OCI-LY3 (cell line): ENCODE measurements around the gene CASP9.

Experiments used
- H2AFZ ChIP-seq: fragments of 200-600, 300-600 bp; shearing (Covaris generic); 2 replicates; pipeline ENCODE4 v1.6.0; 2014; ENCODE audit warnings: antibody characterized with exemption, low read depth, low read length
- H3K27ac ChIP-seq: fragments of 200-600, 300-600 bp; sonication (generic); 2 replicates; pipeline ENCODE4 v1.5.1; 2014; ENCODE audit warnings: mild to moderate bottlenecking, low read length, moderate library complexity, mixed read lengths
- H3K27me3 ChIP-seq: fragments of 200-600, 300-600 bp; sonication (generic); 2 replicates; pipeline ENCODE4 v1.6.1; 2014; ENCODE audit warnings: low read depth, low read length, mixed read lengths
- H3K36me3 ChIP-seq: fragments of 200-600, 300-600 bp; sonication (generic); replicated peaks from 2 replicates; pipeline ENCODE3; 2014; ENCODE audit warnings: low read depth, low read length, mixed read lengths
- H3K4me1 ChIP-seq: fragments of 300-600, 200-600 bp; sonication (generic); 2 replicates; pipeline ENCODE4 v1.6.1; 2014; ENCODE audit warnings: low read length, mixed read lengths
- H3K4me2 ChIP-seq: fragments of 200-600, 300-600 bp; sonication (generic); 2 replicates; pipeline ENCODE4 v1.6.1; 2014; ENCODE audit warnings: low read length, mixed read lengths
- H3K4me3 ChIP-seq: fragments of 300-600, 200-600 bp; sonication (generic); 2 replicates; pipeline ENCODE4 v1.5.1; 2014; ENCODE audit warnings: antibody characterized with exemption, mild to moderate bottlenecking, low read length, moderate library complexity
- H3K79me2 ChIP-seq: fragments of 300-600, 200-600 bp; shearing (Covaris generic); 2 replicates; pipeline ENCODE4 v1.6.1; 2014; ENCODE audit warnings: mild to moderate bottlenecking, low read length, mixed read lengths
- H3K9ac ChIP-seq: fragments of 300-600, 200-600 bp; shearing (Covaris generic); 2 replicates; pipeline ENCODE4 v1.6.0; 2014; ENCODE audit warnings: mild to moderate bottlenecking, low read length, moderate library complexity
- H3K9me3 ChIP-seq: fragments of 200-600, 300-600 bp; shearing (Covaris generic); 2 replicates; pipeline ENCODE4 v1.6.1; 2014; ENCODE audit warnings: low read length, mixed read lengths; ENCODE audit not compliant: insufficient read depth
- H4K20me1 ChIP-seq: fragments of 200-600, 300-600 bp; sonication (generic); 2 replicates; pipeline ENCODE4 v1.6.1; 2016; ENCODE audit warnings: low read length, mixed read lengths; ENCODE audit not compliant: insufficient read depth
- EZH2phosphoT487 ChIP-seq: fragments of 200-600 bp; shearing (Covaris generic); IDR thresholded peaks from 2 replicates; pipeline ENCODE4 v1.6.1; 2018; ENCODE audit warnings: antibody characterized with exemption, mixed run types, low read depth
- TF ChIP-seq, protein P1 (sequence below): fragments of 200-600, 300-600 bp; sonication (generic); IDR thresholded peaks from 2 replicates; pipeline ENCODE4 v1.5.1; 2014; ENCODE audit warnings: antibody characterized with exemption, low read length, low read depth

The CASP9 gene

DNA sequence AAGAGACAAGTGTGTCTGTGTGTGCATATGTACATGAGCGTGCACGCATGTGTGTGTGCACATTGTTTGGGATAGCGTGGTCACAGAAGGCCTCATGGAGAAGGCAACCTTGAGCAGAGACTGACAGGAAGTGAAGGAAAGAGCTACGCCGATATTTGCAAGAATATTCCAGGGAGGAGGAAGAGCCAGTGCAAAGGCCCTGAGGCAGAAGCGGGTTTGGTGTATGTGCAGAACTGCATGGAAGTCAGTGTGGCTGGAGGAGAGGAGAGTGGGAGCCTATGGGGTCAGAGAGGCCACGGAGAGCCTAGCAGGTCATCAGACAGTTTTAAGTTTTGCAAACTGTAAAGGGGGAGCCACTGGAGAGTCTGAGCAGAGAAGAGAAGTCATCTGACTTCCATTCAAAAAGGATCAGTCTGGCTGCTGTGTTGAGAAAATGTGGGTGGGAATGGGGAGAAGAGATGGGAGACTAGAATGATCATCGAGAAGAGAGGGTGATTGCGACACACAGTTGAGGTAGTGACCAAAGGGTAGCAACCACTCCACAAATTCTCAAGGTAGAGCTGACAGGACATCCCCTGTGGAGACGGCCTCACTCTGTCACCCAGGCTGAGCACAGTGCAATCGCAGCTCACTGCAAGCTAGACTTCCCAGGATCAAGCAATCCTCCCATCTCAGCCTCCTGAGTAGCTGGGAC is 44.2 kb downstream of the CASP9 start:
- Histone ChIP-seq H3K9ac (no peak overlapping the region), H3K79me2 (no peaks in the 10 kb centered on the region), H2AFZ (no peak overlapping the region), H3K4me3 (no peak overlapping the region), H3K27ac (no peak overlapping the region), H4K20me1 (no peaks in the 10 kb centered on the region), H3K4me1 (peaks cover 5% of the 10 kb centered on the region), H3K27me3 (no peaks in the 10 kb centered on the region), H3K4me2 (no peak overlapping the region), H3K36me3 (no peaks in the 10 kb centered on the region), H3K9me3 (no peaks in the 10 kb centered on the region)
- TF ChIP-seq, protein P1, sequence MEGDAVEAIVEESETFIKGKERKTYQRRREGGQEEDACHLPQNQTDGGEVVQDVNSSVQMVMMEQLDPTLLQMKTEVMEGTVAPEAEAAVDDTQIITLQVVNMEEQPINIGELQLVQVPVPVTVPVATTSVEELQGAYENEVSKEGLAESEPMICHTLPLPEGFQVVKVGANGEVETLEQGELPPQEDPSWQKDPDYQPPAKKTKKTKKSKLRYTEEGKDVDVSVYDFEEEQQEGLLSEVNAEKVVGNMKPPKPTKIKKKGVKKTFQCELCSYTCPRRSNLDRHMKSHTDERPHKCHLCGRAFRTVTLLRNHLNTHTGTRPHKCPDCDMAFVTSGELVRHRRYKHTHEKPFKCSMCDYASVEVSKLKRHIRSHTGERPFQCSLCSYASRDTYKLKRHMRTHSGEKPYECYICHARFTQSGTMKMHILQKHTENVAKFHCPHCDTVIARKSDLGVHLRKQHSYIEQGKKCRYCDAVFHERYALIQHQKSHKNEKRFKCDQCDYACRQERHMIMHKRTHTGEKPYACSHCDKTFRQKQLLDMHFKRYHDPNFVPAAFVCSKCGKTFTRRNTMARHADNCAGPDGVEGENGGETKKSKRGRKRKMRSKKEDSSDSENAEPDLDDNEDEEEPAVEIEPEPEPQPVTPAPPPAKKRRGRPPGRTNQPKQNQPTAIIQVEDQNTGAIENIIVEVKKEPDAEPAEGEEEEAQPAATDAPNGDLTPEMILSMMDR, result no peak
- no peak for TF ChIP-seq EZH2phosphoT487

DNA sequence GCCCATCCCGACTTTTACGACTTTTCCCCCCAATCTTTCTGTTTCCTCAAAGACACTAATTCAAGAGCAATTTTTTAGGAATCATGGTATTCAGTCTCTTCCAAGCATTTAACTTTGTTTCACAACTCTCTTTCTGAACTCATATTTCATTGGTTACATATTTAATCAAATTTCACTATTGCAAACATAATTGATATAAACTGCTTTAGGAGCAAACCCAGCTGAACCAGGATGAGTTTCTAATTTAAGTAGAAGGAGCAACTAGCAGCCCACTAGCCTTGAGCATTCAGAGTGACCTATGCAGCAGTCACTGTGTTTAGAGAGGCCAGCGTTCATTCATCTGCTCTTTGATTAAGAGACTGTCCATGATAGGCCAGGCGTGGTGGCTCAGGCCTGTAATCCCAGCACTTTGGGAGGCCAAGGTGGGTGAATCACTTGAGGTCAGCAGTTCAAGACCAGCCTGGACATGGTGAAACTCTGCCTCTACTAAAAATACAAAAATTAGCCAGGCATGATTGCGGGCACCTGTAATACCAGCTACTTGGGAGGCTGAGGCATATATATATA is 46.3 kb downstream of the CASP9 start:
- no peak overlapping the region for H3K27ac ChIP-seq
- H3K79me2 ChIP-seq, result no peaks in the 10 kb centered on the region
- H3K4me2 ChIP-seq, result no peak overlapping the region
- H4K20me1 ChIP-seq, result no peaks in the 10 kb centered on the region
- H3K4me3 ChIP-seq, result no peak overlapping the region
- H3K4me1 ChIP-seq, result no peaks in the 10 kb centered on the region
- TF ChIP-seq, protein P1, result no peak
- no peak for TF ChIP-seq EZH2phosphoT487
- no peak overlapping the region for H3K9ac ChIP-seq
- no peaks in the 10 kb centered on the region for H3K36me3 ChIP-seq
- no peaks in the 10 kb centered on the region for H3K9me3 ChIP-seq
- no peaks in the 10 kb centered on the region for H3K27me3 ChIP-seq
- no peak overlapping the region for H2AFZ ChIP-seq

DNA sequence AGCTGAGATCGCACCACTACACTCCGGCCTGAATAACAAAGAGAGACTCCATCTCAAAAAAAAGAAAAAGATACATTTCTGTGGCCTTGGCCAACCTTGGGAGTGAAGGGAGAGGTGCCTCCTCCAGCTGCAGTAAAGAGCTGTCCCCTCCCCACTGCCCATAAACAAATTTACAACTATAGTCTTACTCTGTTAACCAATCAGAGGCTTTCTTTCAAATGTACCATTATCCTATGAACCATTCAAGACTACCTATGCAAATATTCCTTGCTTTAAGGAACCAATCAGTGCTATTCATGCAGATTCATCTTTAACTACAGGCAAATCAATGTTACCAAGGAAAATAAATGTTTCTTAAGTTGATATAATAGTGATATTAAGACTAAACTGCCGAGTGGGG is 47.1 kb downstream of the CASP9 start:
- Histone ChIP-seq H3K36me3 (no peaks in the 10 kb centered on the region), H3K4me3 (no peak overlapping the region), H2AFZ (no peak overlapping the region), H3K27me3 (no peaks in the 10 kb centered on the region), H3K79me2 (no peaks in the 10 kb centered on the region), H3K9me3 (no peaks in the 10 kb centered on the region), H3K9ac (no peak overlapping the region), H3K27ac (no peak overlapping the region), H4K20me1 (no peaks in the 10 kb centered on the region), H3K4me1 (peaks cover 2% of the 10 kb centered on the region), H3K4me2 (no peak overlapping the region)
- TF ChIP-seq, protein P1, result no peak
- TF ChIP-seq EZH2phosphoT487, result no peak

DNA sequence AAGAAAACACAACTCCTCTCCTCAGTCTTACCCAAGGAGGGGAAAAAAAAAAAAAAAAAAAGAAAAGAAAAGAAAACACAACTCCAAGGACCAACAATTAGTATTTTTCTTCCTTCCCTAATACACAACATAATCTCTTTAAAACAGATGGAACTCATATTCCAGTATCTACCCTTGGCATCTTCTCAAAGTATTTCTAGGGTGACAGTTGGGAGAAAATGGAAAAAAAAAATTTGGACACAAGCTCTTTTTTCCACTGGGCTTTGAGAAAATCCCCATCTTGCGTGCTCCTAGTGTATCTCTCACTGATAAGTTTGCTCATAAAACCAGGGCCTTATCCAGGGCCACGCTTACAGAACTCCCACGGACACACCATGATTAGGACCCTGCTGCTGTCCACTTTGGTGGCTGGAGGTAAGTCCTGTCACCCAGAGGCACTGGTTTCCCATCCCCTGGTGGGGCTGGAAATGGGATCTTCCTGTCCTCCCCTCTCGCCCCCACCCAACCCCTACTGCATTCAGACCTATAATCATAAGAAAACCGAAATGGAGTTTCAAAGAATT is 48.2 kb downstream of the CASP9 start, which contains the start of gene CELA2B:
Gene CELA2B (plus strand): TSS at position 353 of the 563 bp plus-strand sequence. CDS start 22 bp downstream, at position 375.
- H4K20me1 ChIP-seq, result no peaks in the 10 kb centered on the region
- H3K4me2 ChIP-seq, result no peak within 1 kb of the TSS
- TF ChIP-seq, protein P1, result no peak
- no peak for TF ChIP-seq EZH2phosphoT487
- no peak within 1 kb of the TSS for H3K4me3 ChIP-seq
- H2AFZ ChIP-seq, result no peak within 1 kb of the TSS
- H3K27me3 ChIP-seq, result no peaks in the 10 kb centered on the region
- no peaks in the 10 kb centered on the region for H3K36me3 ChIP-seq
- no peak within 1 kb of the TSS for H3K27ac ChIP-seq
- no peaks in the 10 kb centered on the region for H3K9me3 ChIP-seq
- H3K79me2 ChIP-seq, result no peaks in the 10 kb centered on the region
- no peak within 1 kb of the TSS for H3K9ac ChIP-seq
- peaks cover 9% of the 10 kb centered on the region for H3K4me1 ChIP-seq
